ENCODE data around the gene TAC3. TPM values are rescaled to one million over a fixed set of nuclear protein-coding genes. Genes with fewer than 3 reads are reported as not detected.

TAC3 gene
- total RNA-seq, 1 experiment from 2014 or later, result not detected

GRCh38 chr12:57005980-57006808 lies 10.1 kb downstream of the TAC3 start, which contains the start of gene ZBTB39:
ZBTB39 (minus strand) TSS chr12:57006546; CDS start chr12:57004917, 1,629 bp downstream.
- DNase-seq (peak; percentile 64), ATAC-seq (peak; percentile 75)
- peaks cover 28% of the 10 kb centered on the region for H3K4me1 ChIP-seq (ENCODE audit: insufficient read depth, low read length)
- H3K36me3 ChIP-seq (ENCODE audit: low read depth, low read length), result peaks cover 16% of the 10 kb centered on the region; the same call in 1 of the 2 replicates
- no peaks in the 10 kb centered on the region for H4K20me1 ChIP-seq (ENCODE audit: low read length)
- no peaks in the 10 kb centered on the region for H3K9me2 ChIP-seq (replicated peaks; ENCODE audit: low read length)
- H3K9ac ChIP-seq (ENCODE audit: low read length), result peak within 1 kb of the TSS; percentile 90
- peak within 1 kb of the TSS; percentile 88 for H3K4me2 ChIP-seq (ENCODE audit: low read length)
- H3K27me3 ChIP-seq (ENCODE audit: low read length), result no peaks in the 10 kb centered on the region
- H3K4me3 ChIP-seq (ENCODE audit: low read length), result peak within 1 kb of the TSS; percentile 93
- CTCF ChIA-PET, result no interaction called here
- H3F3A ChIP-seq (ENCODE audit: low read length, unreplicated experiment), result peaks cover 3% of the 10 kb centered on the region
- TF ChIP-seq EZH2phosphoT487 (IDR thresholded peaks at IDR 0.05; ENCODE audit: borderline replicate concordance, low read length), result no peak
- TF ChIP-seq EZH2 (IDR thresholded peaks at IDR 0.05; ENCODE audit: low read length, unreplicated experiment), result no peak
- TF ChIP-seq, protein P1, sequence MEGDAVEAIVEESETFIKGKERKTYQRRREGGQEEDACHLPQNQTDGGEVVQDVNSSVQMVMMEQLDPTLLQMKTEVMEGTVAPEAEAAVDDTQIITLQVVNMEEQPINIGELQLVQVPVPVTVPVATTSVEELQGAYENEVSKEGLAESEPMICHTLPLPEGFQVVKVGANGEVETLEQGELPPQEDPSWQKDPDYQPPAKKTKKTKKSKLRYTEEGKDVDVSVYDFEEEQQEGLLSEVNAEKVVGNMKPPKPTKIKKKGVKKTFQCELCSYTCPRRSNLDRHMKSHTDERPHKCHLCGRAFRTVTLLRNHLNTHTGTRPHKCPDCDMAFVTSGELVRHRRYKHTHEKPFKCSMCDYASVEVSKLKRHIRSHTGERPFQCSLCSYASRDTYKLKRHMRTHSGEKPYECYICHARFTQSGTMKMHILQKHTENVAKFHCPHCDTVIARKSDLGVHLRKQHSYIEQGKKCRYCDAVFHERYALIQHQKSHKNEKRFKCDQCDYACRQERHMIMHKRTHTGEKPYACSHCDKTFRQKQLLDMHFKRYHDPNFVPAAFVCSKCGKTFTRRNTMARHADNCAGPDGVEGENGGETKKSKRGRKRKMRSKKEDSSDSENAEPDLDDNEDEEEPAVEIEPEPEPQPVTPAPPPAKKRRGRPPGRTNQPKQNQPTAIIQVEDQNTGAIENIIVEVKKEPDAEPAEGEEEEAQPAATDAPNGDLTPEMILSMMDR (conservative IDR thresholded peaks at IDR 0.05; ENCODE audit: low read depth, low read length), result peak; percentile 63
- no TSS peak for BruUV-seq (replicated peaks)
- H3K79me2 ChIP-seq (ENCODE audit: low read length), result peaks cover 40% of the 10 kb centered on the region
- H2AFZ ChIP-seq (ENCODE audit: low read length), result peak within 1 kb of the TSS; percentile 80
- H3K9me3 ChIP-seq (ENCODE audit: low read length), result no peaks in the 10 kb centered on the region
- POLR2A ChIA-PET (ENCODE audit: unreplicated experiment), result no interaction called here
- no peak within 1 kb of the TSS for H3K27ac ChIP-seq (ENCODE audit: low read length)
- intact Hi-C loops (cut with micrococcal nuclease), result loop anchor here (5.0 kb wide), 1 partner anchor 249 kb away; no protein-coding TSS in a partner anchor

DNA sequence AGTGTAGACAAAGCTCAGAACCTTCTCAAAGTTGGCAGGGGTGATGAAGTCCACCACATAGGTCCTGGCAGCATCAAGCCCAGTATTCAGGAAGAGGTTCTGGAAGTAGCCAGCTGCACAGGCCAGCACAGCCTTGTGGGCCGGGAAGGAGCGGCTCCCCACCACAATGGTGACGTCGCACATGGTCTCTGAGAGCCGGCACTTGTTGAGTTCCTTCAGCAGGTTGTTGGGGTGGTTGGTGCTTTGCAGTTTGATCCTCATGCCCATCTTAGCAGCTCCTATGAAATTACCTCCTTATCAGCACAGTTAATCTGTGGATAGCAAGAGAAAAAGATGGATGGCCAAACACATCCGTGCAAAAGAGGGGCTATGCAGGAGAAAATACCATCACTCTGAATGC lies 11.7 kb downstream of the TAC3 start:
- BruUV-seq (replicated peaks), result no TSS peak
- peaks cover 3% of the 10 kb centered on the region for H3F3A ChIP-seq (ENCODE audit: low read length, unreplicated experiment)
- H3K9me2 ChIP-seq (replicated peaks; ENCODE audit: low read length), result no peaks in the 10 kb centered on the region
- no peaks in the 10 kb centered on the region for H4K20me1 ChIP-seq (ENCODE audit: low read length)
- peaks cover 19% of the 10 kb centered on the region; the same call in 1 of the 2 replicates for H3K36me3 ChIP-seq (ENCODE audit: low read depth, low read length)
- H3K27ac ChIP-seq (ENCODE audit: low read length), result no peak overlapping the region
- no peak overlapping the region for H3K4me3 ChIP-seq (ENCODE audit: low read length)
- no peak overlapping the region for H3K9ac ChIP-seq (ENCODE audit: low read length)
- intact Hi-C loops (cut with micrococcal nuclease), result loop anchor here (5.0 kb wide), 1 partner anchor 247 kb away; no protein-coding TSS in a partner anchor
- H3K27me3 ChIP-seq (ENCODE audit: low read length), result no peaks in the 10 kb centered on the region
- peaks cover 49% of the 10 kb centered on the region for H3K79me2 ChIP-seq (ENCODE audit: low read length)
- no peaks in the 10 kb centered on the region for H3K9me3 ChIP-seq (ENCODE audit: low read length)
- no peak overlapping the region for H2AFZ ChIP-seq (ENCODE audit: low read length)
- TF ChIP-seq EZH2 (IDR thresholded peaks at IDR 0.05; ENCODE audit: low read length, unreplicated experiment) (no peak), EZH2phosphoT487 (IDR thresholded peaks at IDR 0.05; ENCODE audit: borderline replicate concordance, low read length) (no peak)
- TF ChIP-seq, protein P1 (conservative IDR thresholded peaks at IDR 0.05; ENCODE audit: low read depth, low read length), result no peak
- ATAC-seq (no peak), DNase-seq (no peak)
- POLR2A ChIA-PET (ENCODE audit: unreplicated experiment), result no interaction called here
- CTCF ChIA-PET, result no interaction called here
- H3K4me2 ChIP-seq (ENCODE audit: low read length), result peak overlapping the region; percentile 88
- peaks cover 31% of the 10 kb centered on the region for H3K4me1 ChIP-seq (ENCODE audit: insufficient read depth, low read length)

GRCh38 chr12:57003395-57003794 lies 12.9 kb downstream of the TAC3 start:
- Histone ChIP-seq H3K9me3 (ENCODE audit: low read length) (no peaks in the 10 kb centered on the region), H3K4me2 (ENCODE audit: low read length) (no peak overlapping the region), H4K20me1 (ENCODE audit: low read length) (no peaks in the 10 kb centered on the region), H3K9ac (ENCODE audit: low read length) (no peak overlapping the region), H3K79me2 (ENCODE audit: low read length) (peaks cover 49% of the 10 kb centered on the region), H3K4me1 (ENCODE audit: insufficient read depth, low read length) (peaks cover 28% of the 10 kb centered on the region), H3K27me3 (ENCODE audit: low read length) (no peaks in the 10 kb centered on the region), H3K9me2 (replicated peaks; ENCODE audit: low read length) (no peaks in the 10 kb centered on the region), H3K27ac (ENCODE audit: low read length) (no peak overlapping the region), H3F3A (ENCODE audit: low read length, unreplicated experiment) (no peaks in the 10 kb centered on the region), H3K36me3 (ENCODE audit: low read depth, low read length) (peaks cover 19% of the 10 kb centered on the region; the same call in 1 of the 2 replicates), H3K4me3 (ENCODE audit: low read length) (no peak overlapping the region), H2AFZ (ENCODE audit: low read length) (no peak overlapping the region)
- intact Hi-C loops (cut with micrococcal nuclease), result no loop called here
- no TSS peak for BruUV-seq (replicated peaks)
- DNase-seq, result no peak
- ATAC-seq, result no peak
- TF ChIP-seq EZH2 (IDR thresholded peaks at IDR 0.05; ENCODE audit: low read length, unreplicated experiment) (no peak), EZH2phosphoT487 (IDR thresholded peaks at IDR 0.05; ENCODE audit: borderline replicate concordance, low read length) (no peak)
- TF ChIP-seq, protein P1 (conservative IDR thresholded peaks at IDR 0.05; ENCODE audit: low read depth, low read length), result no peak
- CTCF ChIA-PET, result no interaction called here
- POLR2A ChIA-PET (ENCODE audit: unreplicated experiment), result no interaction called here
